NB4 (cell line): ENCODE results near the gene ARID2.

Experiments used
- DNase-seq: peaks from one replicate; pipeline ENCODE4 v3.0.0; 2010; ENCODE audit warnings: low read depth
- H3K4me3 ChIP-seq: one replicate; pipeline ENCODE4 v1.5.1; 2011; ENCODE audit warnings: mild to moderate bottlenecking, low read depth, low read length, moderate library complexity
- MYC ChIP-seq: IDR thresholded peaks from 2 replicates; pipeline ENCODE4 v1.6.1; 2011; ENCODE audit warnings: low read depth, low read length
- POLR2A ChIP-seq: IDR thresholded peaks from 2 replicates; pipeline ENCODE4 v1.6.1; 2011; ENCODE audit warnings: mild to moderate bottlenecking; ENCODE audit not compliant: insufficient read length; ENCODE audit errors: extremely low read depth
- TF ChIP-seq, protein P1 (sequence below): IDR thresholded peaks from 2 replicates; pipeline ENCODE4 v1.6.1; 2011; ENCODE audit warnings: low read depth, low read length
- TF ChIP-seq, protein P2 (sequence below): IDR thresholded peaks from one replicate; pipeline ENCODE4 v1.5.1; 2012; ENCODE audit warnings: low read depth, low read length

The ARID2 gene

DNA sequence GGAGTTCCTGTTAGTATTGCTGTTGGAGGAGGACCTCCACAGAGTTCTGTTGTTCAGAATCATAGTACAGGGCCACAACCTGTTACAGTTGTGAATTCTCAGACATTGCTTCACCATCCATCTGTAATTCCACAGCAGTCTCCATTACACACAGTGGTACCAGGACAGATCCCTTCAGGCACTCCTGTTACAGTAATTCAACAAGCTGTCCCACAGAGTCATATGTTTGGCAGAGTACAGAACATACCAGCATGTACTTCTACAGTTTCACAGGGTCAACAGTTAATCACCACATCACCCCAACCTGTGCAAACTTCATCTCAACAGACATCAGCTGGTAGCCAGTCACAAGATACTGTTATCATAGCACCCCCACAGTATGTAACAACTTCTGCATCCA, 120.8 kb downstream of the ARID2 start:
- no peak for DNase-seq

DNA sequence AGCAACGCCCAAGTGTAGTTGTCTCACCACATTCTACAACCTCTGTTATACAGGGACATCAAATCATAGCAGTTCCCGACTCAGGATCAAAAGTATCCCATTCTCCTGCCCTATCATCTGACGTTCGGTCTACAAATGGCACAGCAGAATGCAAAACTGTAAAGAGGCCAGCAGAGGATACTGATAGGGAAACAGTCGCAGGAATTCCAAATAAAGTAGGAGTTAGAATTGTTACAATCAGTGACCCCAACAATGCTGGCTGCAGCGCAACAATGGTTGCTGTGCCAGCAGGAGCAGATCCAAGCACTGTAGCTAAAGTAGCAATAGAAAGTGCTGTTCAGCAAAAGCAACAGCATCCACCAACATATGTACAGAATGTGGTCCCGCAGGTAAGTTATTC, 123.0 kb downstream of the ARID2 start:
- no peak overlapping the region for H3K4me3 ChIP-seq
- TF ChIP-seq POLR2A = no peak
- TF ChIP-seq, protein P1, sequence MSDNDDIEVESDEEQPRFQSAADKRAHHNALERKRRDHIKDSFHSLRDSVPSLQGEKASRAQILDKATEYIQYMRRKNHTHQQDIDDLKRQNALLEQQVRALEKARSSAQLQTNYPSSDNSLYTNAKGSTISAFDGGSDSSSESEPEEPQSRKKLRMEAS = no peak
- no peak for TF ChIP-seq MYC
- TF ChIP-seq, protein P2, sequence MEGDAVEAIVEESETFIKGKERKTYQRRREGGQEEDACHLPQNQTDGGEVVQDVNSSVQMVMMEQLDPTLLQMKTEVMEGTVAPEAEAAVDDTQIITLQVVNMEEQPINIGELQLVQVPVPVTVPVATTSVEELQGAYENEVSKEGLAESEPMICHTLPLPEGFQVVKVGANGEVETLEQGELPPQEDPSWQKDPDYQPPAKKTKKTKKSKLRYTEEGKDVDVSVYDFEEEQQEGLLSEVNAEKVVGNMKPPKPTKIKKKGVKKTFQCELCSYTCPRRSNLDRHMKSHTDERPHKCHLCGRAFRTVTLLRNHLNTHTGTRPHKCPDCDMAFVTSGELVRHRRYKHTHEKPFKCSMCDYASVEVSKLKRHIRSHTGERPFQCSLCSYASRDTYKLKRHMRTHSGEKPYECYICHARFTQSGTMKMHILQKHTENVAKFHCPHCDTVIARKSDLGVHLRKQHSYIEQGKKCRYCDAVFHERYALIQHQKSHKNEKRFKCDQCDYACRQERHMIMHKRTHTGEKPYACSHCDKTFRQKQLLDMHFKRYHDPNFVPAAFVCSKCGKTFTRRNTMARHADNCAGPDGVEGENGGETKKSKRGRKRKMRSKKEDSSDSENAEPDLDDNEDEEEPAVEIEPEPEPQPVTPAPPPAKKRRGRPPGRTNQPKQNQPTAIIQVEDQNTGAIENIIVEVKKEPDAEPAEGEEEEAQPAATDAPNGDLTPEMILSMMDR = no peak
- DNase-seq = no peak

More for the DNA sequence above, 120.8 kb downstream of the ARID2 start:
- TF ChIP-seq POLR2A (no peak), MYC (no peak)
- TF ChIP-seq, protein P1 = no peak
- TF ChIP-seq, protein P2 = no peak
- H3K4me3 ChIP-seq = no peak overlapping the region

DNA sequence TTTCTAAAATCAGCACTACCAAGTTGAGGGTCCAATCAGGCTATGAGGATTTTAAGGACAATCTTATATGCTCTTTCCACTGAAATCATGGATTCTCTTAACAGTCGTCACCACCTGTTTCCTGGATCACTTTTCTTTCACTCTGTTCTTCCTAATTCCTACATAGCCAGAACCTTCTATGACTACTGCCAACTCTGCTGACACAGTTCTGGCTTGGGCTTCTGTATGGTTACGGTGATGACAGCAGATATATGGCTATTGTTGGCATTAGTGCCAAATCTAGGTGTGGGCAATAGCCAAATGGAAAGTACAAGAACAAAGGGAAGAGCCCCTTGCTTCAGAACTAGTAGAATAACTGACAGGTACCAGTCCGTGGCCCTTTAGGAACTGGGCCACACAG, 124.0 kb downstream of the ARID2 start:
- no peak overlapping the region for H3K4me3 ChIP-seq

DNA sequence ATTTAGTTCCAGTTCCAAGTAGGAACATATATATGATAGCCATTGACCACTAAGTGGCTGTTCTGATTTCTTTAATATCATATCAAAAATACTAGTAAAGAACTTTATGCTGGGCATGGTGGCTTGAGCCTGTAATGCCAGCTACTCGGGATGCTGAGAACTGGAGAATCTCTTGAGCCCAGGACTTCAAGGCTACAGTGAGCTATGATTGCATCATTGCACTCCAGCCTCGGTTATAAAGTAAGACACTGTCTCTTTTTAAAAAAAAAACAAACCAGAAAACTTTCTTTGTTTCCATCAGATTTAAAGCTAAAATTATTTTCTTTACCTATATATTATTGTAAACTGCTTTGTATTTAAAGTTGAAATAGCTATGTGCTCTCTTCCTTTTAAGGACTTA, 133.8 kb downstream of the ARID2 start:
- TF ChIP-seq POLR2A (no peak), MYC (no peak)
- TF ChIP-seq, protein P2 = no peak
- TF ChIP-seq, protein P1 = no peak
- no peak overlapping the region for H3K4me3 ChIP-seq
- DNase-seq = no peak

More for the DNA sequence above, 124.0 kb downstream of the ARID2 start:
- TF ChIP-seq, protein P1 = no peak
- TF ChIP-seq MYC (no peak), POLR2A (no peak)
- TF ChIP-seq, protein P2 = no peak
- DNase-seq = no peak

DNA sequence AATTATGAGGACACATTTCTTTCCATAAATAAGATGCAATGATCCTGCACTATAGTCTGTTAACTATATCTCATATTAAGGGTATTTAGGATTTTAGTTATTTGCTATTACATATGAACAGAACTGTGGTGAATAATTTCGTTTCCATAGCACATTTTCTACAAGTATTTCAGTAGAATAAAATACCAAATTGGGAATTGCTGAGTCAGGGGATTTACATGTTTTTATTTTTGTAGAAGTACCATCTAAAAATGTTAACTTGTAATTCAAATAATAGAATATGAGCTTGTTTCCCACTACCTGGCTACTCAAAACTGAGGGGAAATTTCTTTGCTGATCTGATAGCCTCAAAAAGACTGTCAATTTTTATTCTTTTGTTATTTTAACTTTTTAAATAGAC, 136.8 kb downstream of the ARID2 start:
- H3K4me3 ChIP-seq = no peak overlapping the region
- no peak for DNase-seq
- TF ChIP-seq POLR2A (no peak), MYC (no peak)
- TF ChIP-seq, protein P2 = no peak
- TF ChIP-seq, protein P1 = no peak

DNA sequence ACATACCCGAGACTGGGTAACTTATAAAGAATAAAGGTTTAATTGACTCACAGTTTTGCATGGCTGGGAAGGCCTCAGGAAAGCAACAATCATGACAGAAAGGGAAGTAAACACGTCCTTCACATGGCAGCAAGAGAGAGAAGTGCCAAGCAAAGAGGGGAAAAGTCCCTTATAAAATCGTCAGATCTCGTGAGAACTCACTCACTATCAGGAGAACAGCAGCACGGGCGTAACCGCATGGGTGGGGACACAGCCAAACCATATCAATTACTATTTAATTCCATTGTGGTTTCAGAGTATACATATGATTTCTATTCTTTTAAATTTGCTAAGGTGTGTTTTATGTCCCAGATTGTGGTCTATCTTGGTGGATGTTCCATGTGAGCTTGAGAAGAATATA, 142.9 kb downstream of the ARID2 start:
- no peak for DNase-seq
- no peak overlapping the region for H3K4me3 ChIP-seq
- TF ChIP-seq, protein P2 = no peak
- TF ChIP-seq POLR2A (no peak), MYC (no peak)
- TF ChIP-seq, protein P1 = no peak
